K562 (cell line): ENCODE results near the gene DUSP19. TPM values are rescaled to one million over a fixed set of nuclear protein-coding genes. Genes with fewer than 3 reads are reported as not detected.

ENCODE experiments used
- ATAC-seq: fragments of 200-7000 bp; cut with Tn5 transposase; 3 replicates; pipeline ENCODE4 v1.9.1; 2020; ENCODE audit warnings: moderate library complexity
- BruUV-seq: library from RNA; stranded (reverse); fragments of 400-500 nt; replicated peaks from 2 replicates; lab custom pipeline; 2021; lab: Mats Ljungman, UMichigan
- CTCF ChIA-PET: fragments of 300-600 bp; formaldehyde crosslinking; extraction: SDS; loops from one replicate; lab custom pipeline; 2021; ENCODE audit warnings: low intra/inter-chr PET ratio; lab: Yijun Ruan, JAX
- POLR2A ChIA-PET: fragments of 300-600, 350-650 bp; sonication (Branson Sonifier 250); formaldehyde crosslinking; extraction: SDS; loops from one replicate; lab custom pipeline; 2021; ENCODE audit warnings: antibody characterized with exemption, inconsistent platforms; lab: Yijun Ruan, JAX
- DNase-seq, 4 experiments: peaks; one replicate each; pipeline versions ENCODE4 v3.0.0 to v3.0.0-alpha.2; 2011 to 2018; ENCODE audit warnings: low spot score in 3 of 4, mixed read lengths in 3 of 4; ENCODE audit errors: extremely low read depth in 1 of 4
- FAIRE-seq: peaks from 2 replicates; lab custom pipeline; 2011; peaks lifted over from hg19 to GRCh38; lab: Jason Lieb, UNC
- H2AFZ ChIP-seq: 2 replicates; pipeline ENCODE4 v1.6.0; 2011; ENCODE audit warnings: low read depth, low read length, control low read depth, inconsistent platforms
- H3K27ac ChIP-seq: fragments of 200-600 bp; 3 replicates; pipeline ENCODE4 v1.8.0; 2011; ENCODE audit warnings: low read depth, mild to moderate bottlenecking, control low read depth, inconsistent platforms, low read length, moderate library complexity, mixed read lengths; ENCODE audit errors: extremely low read depth
- H3K27me3 ChIP-seq, 2 experiments: fragments of 300-600 bp in 1 of 2; 2 replicates in 1 of 2; 3 replicates in 1 of 2; pipeline versions ENCODE4 v1.6.0 to v1.8.0; 2011; ENCODE audit warnings: inconsistent platforms in 2 of 2, low read length in 2 of 2, mild to moderate bottlenecking in 1 of 2, mixed read lengths in 1 of 2, moderate library complexity in 1 of 2; ENCODE audit not compliant: control insufficient read depth in 2 of 2, insufficient read depth in 2 of 2
- H3K36me3 ChIP-seq: fragments of 300-600 bp; 3 replicates; pipeline ENCODE4 v1.8.0; 2011; ENCODE audit warnings: mild to moderate bottlenecking, low read length, inconsistent platforms; ENCODE audit not compliant: control insufficient read depth, insufficient read depth
- H3K4me1 ChIP-seq, 2 experiments: fragments of 200-600 bp in 1 of 2; replicated peaks in 1 of 2; 2 replicates in 1 of 2; 3 replicates in 1 of 2; pipeline versions ENCODE4 v1.5.1 to v1.8.0; 2011; ENCODE audit warnings: inconsistent platforms in 2 of 2, low read length in 2 of 2, mild to moderate bottlenecking in 1 of 2, mixed read lengths in 1 of 2, moderate library complexity in 1 of 2; ENCODE audit not compliant: control insufficient read depth in 2 of 2, insufficient read depth in 2 of 2
- H3K4me2 ChIP-seq: 2 replicates; pipeline ENCODE4 v1.6.1; 2011; ENCODE audit warnings: low read length, control low read depth, inconsistent platforms, mixed read lengths; ENCODE audit not compliant: insufficient read depth
- H3K4me3 ChIP-seq: fragments of 200-600 bp; sonication (generic), shearing (Covaris generic); 2 replicates; pipeline ENCODE4 v1.5.1; 2016; ENCODE audit warnings: control low read depth, inconsistent platforms
- H3K79me2 ChIP-seq: fragments of 200-600 bp; 3 replicates; pipeline ENCODE4 v1.8.0; 2011; ENCODE audit warnings: low read length, inconsistent platforms; ENCODE audit not compliant: control insufficient read depth, insufficient read depth
- H3K9ac ChIP-seq, 2 experiments: 2 replicates each; pipeline versions ENCODE4 v1.6.0 to v1.6.1; 2011; ENCODE audit warnings: low read depth in 2 of 2, low read length in 2 of 2, control low read depth in 1 of 2, inconsistent platforms in 1 of 2, mild to moderate bottlenecking in 1 of 2, mixed read lengths in 1 of 2; ENCODE audit not compliant: insufficient read depth in 1 of 2
- H3K9me1 ChIP-seq: one replicate; pipeline ENCODE4 v1.6.0; 2011; ENCODE audit warnings: inconsistent platforms, mild to moderate bottlenecking, low read length, moderate library complexity; ENCODE audit not compliant: control insufficient read depth, insufficient read depth
- H3K9me3 ChIP-seq: replicated peaks from 2 replicates; pipeline ENCODE4 v1.5.1; 2011; ENCODE audit warnings: low read depth, low read length, inconsistent platforms; ENCODE audit not compliant: control insufficient read depth, insufficient read depth
- H4K20me1 ChIP-seq: replicated peaks from 2 replicates; pipeline ENCODE4 v1.6.1; 2011; ENCODE audit warnings: low read length, inconsistent platforms, mixed read lengths; ENCODE audit not compliant: control insufficient read depth, insufficient read depth
- ARID1B ChIP-seq: fragments of 450-650 bp; IDR thresholded peaks from 2 replicates; pipeline ENCODE4 v1.6.1; 2016; ENCODE audit warnings: antibody characterized with exemption, mild to moderate bottlenecking, inconsistent platforms
- CREM ChIP-seq: IDR thresholded peaks from 2 replicates; pipeline ENCODE4 v1.6.1; 2014; ENCODE audit warnings: antibody characterized with exemption, low read depth
- DPF2 ChIP-seq: fragments of 450-650 bp; IDR thresholded peaks from 2 replicates; pipeline ENCODE4 v1.6.1; 2016
- FOSL1 ChIP-seq: fragments of 200-800 bp; sonication (Bioruptor generic); conservative IDR thresholded peaks from 2 replicates; pipeline ENCODE4 v1.6.1; 2016; ENCODE audit warnings: missing genetic modification characterization, missing compliant biosample characterization
- JUND ChIP-seq, 2 experiments: IDR thresholded peaks; 2 replicates in 1 of 2; 3 replicates in 1 of 2; pipeline ENCODE4 v1.6.1; 2011; ENCODE audit warnings: borderline replicate concordance in 2 of 2, low read depth in 2 of 2, low read length in 2 of 2, improper control_type of control experiment in 1 of 2, missing biosample characterization in 1 of 2, missing genetic modification characterization in 1 of 2, missing genetic modification reagents in 1 of 2
- MLLT1 ChIP-seq, 2 experiments: fragments of 450-650 bp; IDR thresholded peaks; 2 replicates each; pipeline ENCODE4 v1.6.1; 2016
- MXD1 ChIP-seq: fragments of 250-450 bp; sonication (Bioruptor Pico); IDR thresholded peaks from 2 replicates; pipeline ENCODE4 v1.8.0; 2021; ENCODE audit warnings: borderline replicate concordance, mild to moderate bottlenecking, moderate library complexity; ENCODE audit not compliant: poor library complexity, severe bottlenecking
- NCOR1 ChIP-seq: fragments of 450-650 bp; IDR thresholded peaks from 2 replicates; pipeline ENCODE4 v1.6.1; 2016; ENCODE audit warnings: mild to moderate bottlenecking, moderate library complexity
- NFE2 ChIP-seq: IDR thresholded peaks from 2 replicates; pipeline ENCODE4 v1.6.1; 2014; ENCODE audit warnings: antibody characterized with exemption, low read depth
- POLR2B ChIP-seq: fragments of 450-650 bp; IDR thresholded peaks from 2 replicates; pipeline ENCODE4 v1.6.1; 2018; ENCODE audit warnings: low read depth; ENCODE audit not compliant: partially characterized antibody
- RCOR1 ChIP-seq, 2 experiments: IDR thresholded peaks; 2 replicates each; pipeline ENCODE4 v1.6.1; 2012; ENCODE audit warnings: low read depth in 2 of 2, low read length in 2 of 2, borderline replicate concordance in 1 of 2, improper control_type of control experiment in 1 of 2
- SMARCA4 ChIP-seq: fragments of 450-650 bp; IDR thresholded peaks from 2 replicates; pipeline ENCODE4 v1.6.1; 2016
- SMARCE1 ChIP-seq: fragments of 450-650 bp; IDR thresholded peaks from 2 replicates; pipeline ENCODE4 v1.7.1; 2016; ENCODE audit warnings: mild to moderate bottlenecking
- TEAD1 ChIP-seq, 2 experiments: fragments of 450-650 bp in 1 of 2; sonication (generic) in 1 of 2; formaldehyde crosslinking; IDR thresholded peaks; 2 replicates each; pipeline versions ENCODE4 v1.4.0 to v1.8.0; 2020 to 2022; ENCODE audit warnings: mild to moderate bottlenecking in 2 of 2, missing genetic modification reagents in 1 of 2
- TEAD4 ChIP-seq, 2 experiments: sonication (generic) in 1 of 2; formaldehyde crosslinking in 1 of 2; IDR thresholded peaks; 2 replicates each; pipeline versions ENCODE4 v1.6.1 to v1.8.0; 2012 to 2022; ENCODE audit warnings: borderline replicate concordance in 1 of 2, inconsistent platforms in 1 of 2, low read length in 1 of 2, mild to moderate bottlenecking in 1 of 2, missing genetic modification reagents in 1 of 2
- ZNF444 ChIP-seq: fragments of 250-450 bp; sonication (Bioruptor Pico); IDR thresholded peaks from 2 replicates; pipeline ENCODE4 v1.4.0; 2020; ENCODE audit warnings: mild to moderate bottlenecking, moderate library complexity
- WGBS: fragments of 100-300 bp; shearing (Covaris generic); methylation state at CpG from one replicate; pipeline ENCODE4 v1.1.6; 2016; ENCODE audit warnings: low coverage, mixed read lengths; ENCODE audit not compliant: insufficient coverage; ENCODE audit errors: missing lambda C conversion rate; 5-methylcytosine and 5-hydroxymethylcytosine counted together
- in situ Hi-C: fragments of 300-500 bp; cut with MboI; formaldehyde crosslinking; loops from 4 replicates; pipeline ENCODE4 v1.15.0; 2018; ENCODE audit warnings: inconsistent platforms, mixed read lengths
- intact Hi-C: fragments of 100-400 bp; cut with micrococcal nuclease; formaldehyde crosslinking; loops from 2 replicates; pipeline ENCODE4 v1.14.2; 2022
- polyA plus RNA-seq, 8 experiments: library from polyadenylated mRNA; depleted of rRNA in 4 of 8; stranded (reverse) in 5 of 8; unstranded in 3 of 8; fragments of >200 nt; fragmentation: Nextera tagmentation in 2 of 8; fragmentation: Illumina TruSeq in 1 of 8; extraction: Ambion mirVana in 2 of 8; extraction: Trizol in 1 of 8; gene quantifications; 2 replicates each; pipeline versions ENCODE4 v1.2.1 to v1.2.3, GENCODE V29; 2011 to 2014; ENCODE audit warnings: inconsistent platforms in 1 of 8, missing spikeins in 1 of 8
- total RNA-seq, 7 experiments: library from RNA; depleted of rRNA in 6 of 7; stranded (reverse); fragments of >200 nt in 6 of 7; fragmentation: Illumina TruSeq in 2 of 7; extraction: Trizol in 2 of 7; gene quantifications; 2 replicates each; pipeline versions ENCODE4 v1.2.1 to v1.2.3, GENCODE V29; 2011 to 2021; ENCODE audit warnings: low replicate concordance in 1 of 7
- TF ChIP-seq, protein P1 (sequence below): fragments of 250-450 bp; sonication (Bioruptor Pico); IDR thresholded peaks from 2 replicates; pipeline ENCODE4 v1.4.0; 2020; ENCODE audit warnings: mild to moderate bottlenecking

Gene DUSP19
- total and polyA plus RNA-seq, 9 of the 15 experiments (the other 6 are each of a cell fraction or from before 2014, with no cell fraction given), result 1.6 to 6.3 (median 3.1) TPM

GRCh38 chr2:183112577-183112976 is 34.0 kb downstream of the DUSP19 start:
- Histone ChIP-seq H2AFZ (peak overlapping the region; percentile 81; the same call in 1 of the 2 replicates), H3K9me1 (no peaks in the 10 kb centered on the region), H3K27ac (no peak overlapping the region), H3K9ac (no peak overlapping the region), H3K4me2 (no peak overlapping the region; the same call in 1 of the 2 replicates), H3K27me3 (no peaks in the 10 kb centered on the region), H3K4me1 (peaks cover 5 to 19% of the 10 kb centered on the region in 2 experiments), H3K9me3 (no peaks in the 10 kb centered on the region), H3K36me3 (no peaks in the 10 kb centered on the region), H4K20me1 (no peaks in the 10 kb centered on the region), H3K4me3 (no peak overlapping the region), H3K79me2 (no peaks in the 10 kb centered on the region)
- ChIA-PET CTCF (no interaction called here), POLR2A (interaction anchor here (1.0 kb wide), 1 partner anchor 11 kb away, joined by 3 read pairs; the partner anchor contains the start of gene NUP35)
- BruUV-seq, result no TSS peak
- intact Hi-C loops (no loop called here), in situ Hi-C loops (no loop called here)
- 12% methylated on average over 3 of the region's 3 CpGs for WGBS
- peak; percentile 75 for FAIRE-seq
- peak in 2 of 4 experiments; percentile 36 to 56 for DNase-seq
- peak; percentile 65 for ATAC-seq
- peak; percentile 48; the same call in 1 of the 2 replicates for TF ChIP-seq NFE2
- TF ChIP-seq POLR2B, result no peak
- TF ChIP-seq ARID1B, result peak; percentile 84
- no peak for TF ChIP-seq MXD1
- TF ChIP-seq JUND (IDR thresholded peaks at IDR 0.05; ENCODE audit: borderline replicate concordance, low read depth, low read length), result 0 out of 2 replicates have a peak, but pooled peaks have one; percentile 19
- TF ChIP-seq JUND (tag; IDR thresholded peaks at IDR 0.05; ENCODE audit: borderline replicate concordance, low read depth, low read length), result 0 out of 3 replicates have a peak, but pooled peaks have one; percentile 29
- TF ChIP-seq NCOR1, result peak; percentile 47
- peak; percentile 70 for TF ChIP-seq DPF2
- TF ChIP-seq SMARCA4, result peak; percentile 73
- peak; percentile 86 for TF ChIP-seq TEAD4 (IDR thresholded peaks at IDR 0.05; ENCODE audit: low read length)
- no peak for TF ChIP-seq TEAD4 (CRISPR knock-in tag; IDR thresholded peaks at IDR 0.05; ENCODE audit: borderline replicate concordance)
- TF ChIP-seq, protein P1, sequence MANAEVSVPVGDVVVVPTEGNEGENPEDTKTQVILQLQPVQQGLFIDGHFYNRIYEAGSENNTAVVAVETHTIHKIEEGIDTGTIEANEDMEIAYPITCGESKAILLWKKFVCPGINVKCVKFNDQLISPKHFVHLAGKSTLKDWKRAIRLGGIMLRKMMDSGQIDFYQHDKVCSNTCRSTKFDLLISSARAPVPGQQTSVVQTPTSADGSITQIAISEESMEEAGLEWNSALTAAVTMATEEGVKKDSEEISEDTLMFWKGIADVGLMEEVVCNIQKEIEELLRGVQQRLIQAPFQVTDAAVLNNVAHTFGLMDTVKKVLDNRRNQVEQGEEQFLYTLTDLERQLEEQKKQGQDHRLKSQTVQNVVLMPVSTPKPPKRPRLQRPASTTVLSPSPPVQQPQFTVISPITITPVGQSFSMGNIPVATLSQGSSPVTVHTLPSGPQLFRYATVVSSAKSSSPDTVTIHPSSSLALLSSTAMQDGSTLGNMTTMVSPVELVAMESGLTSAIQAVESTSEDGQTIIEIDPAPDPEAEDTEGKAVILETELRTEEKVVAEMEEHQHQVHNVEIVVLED (CRISPR knock-in tag), result no peak
- TF ChIP-seq ZNF444 (CRISPR knock-in tag), result no peak
- TF ChIP-seq FOSL1 (tag), result 0 out of 2 replicates have a peak, but pooled peaks have one; percentile 13
- 0 out of 4 replicates have a peak, but pooled peaks of 1 of the 2 experiments have one; percentile 39 for TF ChIP-seq TEAD1 (CRISPR knock-in tag; IDR thresholded peaks at IDR 0.05)
- peak; percentile 63; the same call in 1 of the 2 replicates for TF ChIP-seq SMARCE1
- peak in 1 of 2 experiments; percentile 79; a peak in 2 of 4 replicates for TF ChIP-seq MLLT1 (IDR thresholded peaks at IDR 0.05)
- 0 out of 4 replicates have a peak, but pooled peaks of 1 of the 2 experiments have one; percentile 30 for TF ChIP-seq RCOR1 (IDR thresholded peaks at IDR 0.05; ENCODE audit: borderline replicate concordance in 1 of 2, low read depth in 2 of 2, low read length in 2 of 2)
- TF ChIP-seq CREM, result peak; percentile 63
